PC-9 (cell line): Measurements from ENCODE around the gene LRRC37B.
"Not testable (repeated sequence)": the region's sequence is repeated elsewhere in the genome, so short reads cannot be mapped to it uniquely, and the experiment has no call there.

Experiments used
- CTCF ChIP-seq: fragments of 200-600 bp; sonication (generic); conservative IDR thresholded peaks from 2 replicates; pipeline ENCODE4 v1.6.1; 2017; ENCODE audit warnings: mixed run types, antibody characterized with exemption, mild to moderate bottlenecking, moderate library complexity
- EZH2 ChIP-seq: fragments of 200-600 bp; sonication (generic); IDR thresholded peaks from 2 replicates; pipeline ENCODE4 v1.8.0; 2017; ENCODE audit warnings: antibody characterized with exemption, low read depth

GRCh38 chr17:32084942-32085829 lies 78.0 kb downstream of the LRRC37B start:
- not testable (repeated sequence) for TF ChIP-seq CTCF, EZH2
